Measurements from ENCODE around the gene MAST4. TPM values are rescaled to one million over a fixed set of nuclear protein-coding genes. Genes with fewer than 3 reads are reported as not detected.

MAST4 gene
- total RNA-seq, 1 donor from 2014 or later, result 52.6 TPM

- DNase-seq, result no peak
- intact Hi-C loops (cut with DNase I), result no loop called here
- TF ChIP-seq, protein P1, sequence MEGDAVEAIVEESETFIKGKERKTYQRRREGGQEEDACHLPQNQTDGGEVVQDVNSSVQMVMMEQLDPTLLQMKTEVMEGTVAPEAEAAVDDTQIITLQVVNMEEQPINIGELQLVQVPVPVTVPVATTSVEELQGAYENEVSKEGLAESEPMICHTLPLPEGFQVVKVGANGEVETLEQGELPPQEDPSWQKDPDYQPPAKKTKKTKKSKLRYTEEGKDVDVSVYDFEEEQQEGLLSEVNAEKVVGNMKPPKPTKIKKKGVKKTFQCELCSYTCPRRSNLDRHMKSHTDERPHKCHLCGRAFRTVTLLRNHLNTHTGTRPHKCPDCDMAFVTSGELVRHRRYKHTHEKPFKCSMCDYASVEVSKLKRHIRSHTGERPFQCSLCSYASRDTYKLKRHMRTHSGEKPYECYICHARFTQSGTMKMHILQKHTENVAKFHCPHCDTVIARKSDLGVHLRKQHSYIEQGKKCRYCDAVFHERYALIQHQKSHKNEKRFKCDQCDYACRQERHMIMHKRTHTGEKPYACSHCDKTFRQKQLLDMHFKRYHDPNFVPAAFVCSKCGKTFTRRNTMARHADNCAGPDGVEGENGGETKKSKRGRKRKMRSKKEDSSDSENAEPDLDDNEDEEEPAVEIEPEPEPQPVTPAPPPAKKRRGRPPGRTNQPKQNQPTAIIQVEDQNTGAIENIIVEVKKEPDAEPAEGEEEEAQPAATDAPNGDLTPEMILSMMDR (IDR thresholded peaks at IDR 0.05), result no peak
- Histone ChIP-seq H3K27me3 (no peaks in the 10 kb centered on the region), H3K36me3 (no peaks in the 10 kb centered on the region), H3K27ac (peak overlapping the region; percentile 1), H3K4me3 (no peak overlapping the region), H3K4me1 (peaks cover 22% of the 10 kb centered on the region), H3K9me3 (no peaks in the 10 kb centered on the region)
- no peak for ATAC-seq
These were observed 451.4 kb downstream of the MAST4 start for GRCh38 chr5:67047616-67048015.

DNA sequence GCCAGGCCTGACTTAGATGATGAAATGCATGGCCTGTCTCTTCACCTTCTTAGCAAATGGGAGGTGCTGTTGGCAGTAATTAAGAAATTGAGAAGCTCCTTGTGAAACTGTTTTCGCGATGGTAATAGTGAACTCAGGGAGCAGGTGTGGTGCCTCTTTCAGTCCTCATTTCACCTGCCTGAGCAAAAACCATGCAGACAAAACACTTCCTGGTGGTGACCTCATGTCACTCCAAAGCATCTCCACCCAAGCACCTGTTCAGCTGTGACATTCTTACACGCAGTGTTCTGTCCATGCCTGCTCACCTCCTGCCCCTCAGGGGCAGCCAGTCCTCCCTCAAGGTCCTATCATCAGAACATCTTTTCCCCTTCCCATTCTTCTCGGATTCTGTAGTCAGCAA is 453.9 kb downstream of the MAST4 start:
- no peak overlapping the region for H3K4me3 ChIP-seq
- H3K27me3 ChIP-seq, result no peaks in the 10 kb centered on the region
- peaks cover 18% of the 10 kb centered on the region for H3K4me1 ChIP-seq
- TF ChIP-seq, protein P1 (IDR thresholded peaks at IDR 0.05), result no peak
- intact Hi-C loops (cut with DNase I), result no loop called here
- no peaks in the 10 kb centered on the region for H3K36me3 ChIP-seq
- H3K9me3 ChIP-seq, result no peaks in the 10 kb centered on the region
- ATAC-seq (peak; percentile 40), DNase-seq (no peak)
- H3K27ac ChIP-seq, result peak overlapping the region; percentile 1

GRCh38 chr5:67050635-67051034 is 454.4 kb downstream of the MAST4 start:
- Histone ChIP-seq H3K27ac (peak overlapping the region; percentile 1), H3K4me3 (no peak overlapping the region), H3K27me3 (no peaks in the 10 kb centered on the region), H3K36me3 (no peaks in the 10 kb centered on the region), H3K4me1 (peaks cover 18% of the 10 kb centered on the region), H3K9me3 (no peaks in the 10 kb centered on the region)
- ATAC-seq (no peak), DNase-seq (no peak)
- intact Hi-C loops (cut with DNase I), result no loop called here
- TF ChIP-seq, protein P1 (IDR thresholded peaks at IDR 0.05), result no peak

- intact Hi-C loops (cut with DNase I), result no loop called here
- no peaks in the 10 kb centered on the region for H3K9me3 ChIP-seq
- no peak overlapping the region for H3K4me3 ChIP-seq
- DNase-seq (no peak), ATAC-seq (no peak)
- no peaks in the 10 kb centered on the region for H3K27me3 ChIP-seq
- no peak overlapping the region for H3K27ac ChIP-seq
- H3K36me3 ChIP-seq, result no peaks in the 10 kb centered on the region
- TF ChIP-seq, protein P1 (IDR thresholded peaks at IDR 0.05), result no peak
- H3K4me1 ChIP-seq, result peaks cover 15% of the 10 kb centered on the region
These were observed 455.0 kb downstream of the MAST4 start for GRCh38 chr5:67051164-67051563.

- H3K4me1 ChIP-seq, result peaks cover 6% of the 10 kb centered on the region
- DNase-seq (no peak), ATAC-seq (no peak)
- H3K4me3 ChIP-seq, result no peak overlapping the region
- no peak overlapping the region for H3K27ac ChIP-seq
- TF ChIP-seq, protein P1 (IDR thresholded peaks at IDR 0.05), result no peak
- intact Hi-C loops (cut with DNase I), result no loop called here
- no peaks in the 10 kb centered on the region for H3K27me3 ChIP-seq
- H3K36me3 ChIP-seq, result no peaks in the 10 kb centered on the region
- H3K9me3 ChIP-seq, result no peaks in the 10 kb centered on the region
These were observed 455.8 kb downstream of the MAST4 start for GRCh38 chr5:67052034-67052433.

- DNase-seq, result no peak
- H3K27ac ChIP-seq, result no peak overlapping the region
These were observed 457.0 kb downstream of the MAST4 start for GRCh38 chr5:67053229-67053628.

More at GRCh38 chr5:67053229-67053628, 457.0 kb downstream of the MAST4 start:
- Histone ChIP-seq H3K36me3 (no peaks in the 10 kb centered on the region), H3K9me3 (no peaks in the 10 kb centered on the region), H3K4me3 (no peak overlapping the region), H3K27me3 (no peaks in the 10 kb centered on the region), H3K4me1 (no peaks in the 10 kb centered on the region)
- intact Hi-C loops (cut with DNase I), result no loop called here
- TF ChIP-seq, protein P1 (IDR thresholded peaks at IDR 0.05), result no peak
- ATAC-seq, result no peak
